Pons (tissue), 1 donor: Measurements from ENCODE around the gene TRAM2.

Experiments used
- DNase-seq: peaks from one replicate; pipeline ENCODE4 v3.0.0-alpha.2; 2016; ENCODE audit warnings: low spot score

TRAM2 gene

DNA sequence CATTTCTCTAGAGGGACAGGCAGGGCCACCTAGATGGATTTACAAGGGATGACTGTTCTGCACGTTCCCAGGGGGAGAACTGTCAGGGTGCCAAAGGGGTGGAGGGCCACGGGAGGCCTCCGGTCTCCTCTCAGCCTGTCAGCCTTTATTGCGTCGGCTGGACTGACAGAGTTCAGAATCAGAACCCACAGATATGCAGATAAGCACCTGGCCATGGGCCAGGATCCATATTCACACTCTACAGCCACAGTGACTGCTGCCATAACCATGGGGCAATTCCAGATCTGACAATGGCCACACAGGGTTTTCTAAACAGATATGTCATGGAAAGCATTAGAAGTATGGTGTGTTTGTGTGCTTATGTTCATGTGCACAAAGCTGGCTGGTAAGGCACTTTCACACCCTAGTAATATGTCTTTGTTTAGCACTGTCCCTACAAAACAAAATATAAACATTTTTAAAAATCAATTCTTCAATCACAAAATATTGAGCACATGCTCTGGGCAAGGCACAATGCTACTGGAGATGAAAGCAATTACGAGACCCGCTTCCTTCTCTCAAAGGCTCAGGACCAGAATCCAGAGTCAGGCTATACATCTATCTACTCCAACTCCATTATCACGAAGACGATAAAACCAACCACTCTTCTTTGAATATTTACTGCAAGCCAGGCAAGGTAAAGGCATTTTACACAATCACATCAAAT lies 29.1 kb downstream of the TRAM2 start:
- no peak for DNase-seq

DNA sequence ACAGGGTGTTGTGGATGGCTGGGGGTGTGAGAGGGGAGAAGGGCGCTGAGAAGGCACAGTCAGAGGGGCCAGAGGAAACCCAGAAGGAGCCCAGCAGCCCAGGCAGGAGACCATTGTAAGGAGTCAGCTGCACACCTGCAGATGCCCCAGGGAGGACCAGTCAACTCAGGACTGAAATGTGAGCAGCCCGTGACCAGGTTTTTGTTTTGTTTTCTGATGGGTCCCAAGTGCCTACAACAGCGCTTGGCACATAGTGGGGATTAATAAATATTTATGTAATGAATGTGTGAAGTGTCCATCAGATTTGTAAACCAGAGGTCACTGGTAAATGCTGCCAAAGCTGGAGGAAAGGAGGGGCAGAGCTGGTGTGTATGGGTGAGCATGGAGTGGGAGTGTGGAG lies 30.2 kb downstream of the TRAM2 start:
- no peak for DNase-seq

DNA sequence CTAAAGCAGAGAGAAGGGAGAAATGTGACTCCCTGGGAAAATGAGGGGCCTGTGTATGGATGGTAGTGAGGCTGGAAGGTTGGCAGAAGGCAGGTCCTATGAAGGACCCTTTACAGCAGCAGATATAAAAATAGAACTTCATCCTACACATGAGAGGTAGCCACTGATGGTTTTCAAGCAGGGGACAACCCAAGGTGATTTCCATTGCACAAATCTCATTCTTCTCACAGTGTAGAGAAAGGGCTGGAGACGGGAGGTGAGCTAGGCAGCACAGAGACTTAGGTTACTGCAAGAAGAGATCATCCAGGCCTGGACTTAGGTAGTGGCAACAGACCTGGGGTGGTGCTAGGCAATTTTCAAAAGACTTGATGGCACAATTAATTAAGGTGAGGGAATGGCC lies 30.7 kb downstream of the TRAM2 start:
- DNase-seq: no peak

DNA sequence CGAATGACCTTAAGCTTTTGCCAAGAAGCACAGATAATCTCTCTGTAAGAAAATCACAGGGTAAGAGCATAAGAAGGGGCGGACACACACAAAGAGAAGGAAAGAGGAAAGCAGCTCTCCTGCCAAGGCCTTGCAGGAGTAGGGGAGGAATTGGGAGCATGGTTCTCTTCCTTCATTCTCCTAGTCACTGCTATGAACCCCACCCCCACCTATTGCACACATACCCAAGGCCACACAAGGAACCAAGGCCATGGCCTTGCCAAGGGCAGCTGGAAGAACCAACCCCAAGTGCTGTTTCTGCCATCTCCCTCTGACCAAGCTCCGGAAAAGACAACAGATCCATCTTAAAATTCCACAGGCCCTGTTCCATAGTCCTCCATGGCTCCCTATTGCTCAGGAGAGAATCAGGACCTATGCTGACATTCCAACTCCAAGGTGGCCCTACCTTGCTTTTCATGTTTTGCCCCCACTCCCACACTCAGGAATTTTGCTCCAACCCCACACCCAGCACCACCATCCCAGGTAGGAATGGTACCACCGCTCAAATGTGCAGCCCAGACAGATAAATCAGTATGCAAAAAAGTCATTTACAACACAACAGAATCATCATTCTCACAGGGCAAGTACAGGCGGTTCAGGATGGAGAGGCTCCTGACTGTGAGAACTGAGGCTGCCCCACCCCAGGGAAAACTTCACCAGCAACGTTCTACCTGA lies 31.3 kb downstream of the TRAM2 start:
- DNase-seq: no peak

DNA sequence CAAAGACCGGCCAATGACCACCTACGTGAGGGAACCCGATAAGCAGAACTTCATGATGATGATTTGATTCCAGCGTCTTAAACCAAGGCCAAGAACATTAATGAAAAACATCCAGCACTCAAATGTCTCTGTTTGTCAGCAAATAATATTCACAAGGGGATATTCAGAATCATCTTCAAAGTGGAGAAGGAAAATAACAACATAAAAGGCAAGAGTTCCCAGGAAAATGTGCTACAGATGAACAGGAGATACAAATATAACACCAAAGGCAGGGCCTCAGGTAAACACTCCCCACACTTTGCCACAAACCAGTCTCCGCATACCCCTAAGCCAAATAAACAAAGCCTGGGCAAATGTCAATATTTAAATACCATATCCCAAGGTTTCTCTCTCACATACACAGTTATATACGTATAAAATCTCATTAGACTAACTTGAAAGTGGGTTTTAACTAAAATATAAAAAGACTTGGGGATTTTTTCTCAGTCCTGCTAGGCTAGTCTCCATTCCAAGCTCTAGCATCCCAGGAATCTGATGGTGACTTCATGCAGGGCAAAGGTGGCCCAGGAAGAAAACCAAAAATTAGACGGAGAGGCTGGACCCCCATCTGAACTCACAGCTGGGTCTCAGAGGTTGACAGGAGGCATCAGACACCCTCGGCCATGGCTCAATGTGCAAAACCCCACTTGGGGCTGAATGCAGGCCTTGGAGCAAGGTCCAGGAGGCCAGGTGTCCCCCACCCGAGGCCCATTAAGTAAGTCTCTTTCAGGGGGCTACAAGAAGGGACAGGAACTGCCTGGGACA lies 32.1 kb downstream of the TRAM2 start:
- DNase-seq: no peak

DNA sequence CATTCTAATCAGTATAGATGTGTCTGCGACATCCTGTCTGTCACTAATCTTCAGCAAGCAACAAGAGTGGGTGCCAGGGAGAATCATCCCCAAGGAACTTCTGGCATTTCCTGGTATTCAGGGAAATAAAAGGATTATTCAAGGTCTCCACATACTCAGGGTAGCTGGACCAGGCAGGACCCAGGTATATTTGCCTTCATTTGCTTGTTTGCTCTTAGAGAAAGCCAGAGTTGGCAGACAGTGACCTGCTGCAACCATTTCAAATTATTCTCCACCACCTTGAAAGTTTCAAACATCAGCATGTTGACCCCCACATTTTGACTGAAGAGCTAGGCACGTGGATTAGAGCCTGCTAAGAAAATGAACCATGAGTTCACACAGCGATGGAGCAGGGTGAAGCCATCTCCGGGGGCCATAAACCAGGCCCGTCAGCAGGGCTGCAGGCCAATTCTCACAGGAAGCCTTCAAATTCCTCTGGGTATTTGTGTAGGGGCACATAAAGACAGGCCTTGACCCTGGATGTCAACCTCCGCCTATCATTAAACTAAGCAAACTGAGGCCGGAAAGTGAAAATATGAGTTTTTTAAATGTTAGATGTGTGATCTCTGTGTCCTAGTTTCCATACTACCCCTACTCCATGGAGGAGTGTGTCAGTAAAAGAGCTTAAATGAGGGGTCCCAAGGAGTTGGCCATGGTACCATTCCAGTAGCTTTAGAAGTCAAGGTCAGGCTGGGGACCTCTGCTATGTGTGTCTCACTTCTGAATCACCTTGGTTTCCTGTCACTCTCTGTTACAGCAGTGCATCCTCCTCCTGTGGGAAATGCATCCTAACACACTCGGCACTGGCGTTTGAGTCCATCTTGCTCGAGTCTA lies 32.9 kb downstream of the TRAM2 start:
- no peak for DNase-seq

DNA sequence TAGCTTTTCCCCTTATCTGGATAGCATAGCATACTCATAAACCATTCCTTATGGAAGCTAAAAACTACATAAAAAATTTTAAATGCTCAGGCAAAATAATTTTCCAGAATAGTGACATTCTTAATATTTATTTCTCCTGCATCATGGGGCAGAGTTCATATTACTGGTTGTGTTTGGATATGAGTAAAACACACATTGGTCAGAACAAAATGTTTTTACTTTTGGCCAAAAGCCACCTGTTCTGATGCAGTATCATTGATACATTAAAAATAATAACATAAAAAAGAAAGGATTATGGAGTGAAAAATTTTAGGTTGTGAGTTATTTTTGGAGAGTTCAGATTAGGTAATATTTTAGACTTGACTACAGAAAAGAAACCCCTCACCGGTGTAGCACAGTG lies 33.6 kb downstream of the TRAM2 start:
- DNase-seq: no peak

DNA sequence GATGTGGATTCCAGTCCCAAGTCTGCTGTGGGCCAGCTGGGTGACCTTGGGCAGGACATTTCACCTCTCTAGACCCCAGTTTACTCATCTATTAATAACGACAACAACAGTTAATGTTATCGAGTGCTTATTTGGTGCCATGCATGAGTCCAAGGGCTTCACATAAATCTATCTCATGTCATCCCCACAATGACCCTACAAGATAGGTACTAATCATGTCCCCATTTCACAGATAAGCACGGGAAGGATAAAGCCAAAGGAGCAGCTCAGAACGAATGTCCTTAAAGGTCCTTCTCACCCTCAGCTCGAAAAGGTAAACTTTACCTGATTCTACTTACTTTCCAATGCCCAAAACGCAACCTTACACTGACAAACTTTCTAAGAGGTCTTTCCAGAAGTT lies 35.7 kb downstream of the TRAM2 start:
- no peak for DNase-seq

DNA sequence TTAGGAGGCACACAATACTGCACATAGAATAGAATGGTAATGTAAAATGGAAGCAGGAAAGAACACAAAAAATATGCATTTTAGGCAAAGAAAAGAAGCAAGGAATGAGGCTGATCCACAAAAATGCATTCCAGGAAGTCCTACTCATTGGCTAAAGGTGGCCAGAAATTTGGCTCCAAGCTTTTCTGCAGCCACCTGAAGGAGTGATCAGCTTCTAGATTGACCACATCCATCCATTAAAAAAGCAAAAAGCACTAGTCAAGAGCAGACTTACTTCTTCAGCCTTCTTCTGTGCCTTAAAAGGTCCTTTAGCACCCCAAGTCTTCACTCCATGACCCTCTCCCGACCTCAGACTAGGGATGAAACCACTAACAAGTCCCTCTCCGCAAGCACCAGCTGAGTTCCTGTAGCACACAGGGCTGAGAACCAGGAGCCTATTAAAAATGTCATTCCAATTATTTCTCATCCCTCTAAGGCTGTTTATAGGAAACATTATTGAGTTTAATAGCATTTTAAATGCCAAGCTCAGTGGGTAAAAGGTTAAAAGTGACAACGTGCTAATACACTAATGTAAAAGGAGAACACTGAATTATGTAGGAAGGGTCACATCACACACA lies 36.5 kb downstream of the TRAM2 start:
- no peak for DNase-seq

DNA sequence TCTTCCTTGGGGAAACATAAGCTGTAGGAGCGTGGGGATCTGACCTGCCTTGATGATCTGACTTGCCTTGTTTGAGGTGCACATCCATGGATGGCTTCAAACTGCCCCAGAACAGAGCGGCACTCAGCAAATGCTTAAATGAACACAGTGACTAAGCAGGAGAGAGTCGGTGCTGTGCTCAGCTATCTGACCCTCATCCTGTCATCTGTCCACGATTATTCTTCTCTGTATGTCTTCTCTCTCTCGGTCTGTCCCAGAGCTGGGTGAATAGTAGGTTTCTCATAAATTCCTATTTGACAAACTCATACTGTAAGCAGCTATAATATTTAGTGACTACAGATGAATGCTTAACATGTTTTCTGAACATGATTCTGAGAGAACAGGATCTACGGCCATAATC lies 37.3 kb downstream of the TRAM2 start:
- no peak for DNase-seq

DNA sequence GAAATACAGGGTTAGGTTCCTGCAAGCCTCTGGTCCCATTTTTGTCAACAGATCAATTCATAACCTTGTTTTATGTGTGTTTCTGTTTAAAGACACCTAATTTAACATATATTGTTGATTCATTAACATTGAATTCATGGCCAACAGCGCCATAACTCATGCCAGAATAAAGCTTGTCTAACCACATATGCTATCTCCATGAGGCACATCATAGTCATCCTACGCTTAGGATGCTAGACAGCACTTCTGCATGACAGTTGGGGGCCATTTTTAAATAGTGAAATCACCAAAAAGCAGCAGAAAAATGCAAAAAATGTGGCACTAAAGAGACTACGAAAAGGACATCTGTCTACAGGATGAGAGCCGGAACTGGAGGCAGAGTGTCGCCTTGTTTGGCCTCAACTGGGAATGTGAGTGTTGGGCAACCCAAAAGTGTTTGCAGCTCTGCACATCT lies 37.9 kb downstream of the TRAM2 start:
- no peak for DNase-seq

DNA sequence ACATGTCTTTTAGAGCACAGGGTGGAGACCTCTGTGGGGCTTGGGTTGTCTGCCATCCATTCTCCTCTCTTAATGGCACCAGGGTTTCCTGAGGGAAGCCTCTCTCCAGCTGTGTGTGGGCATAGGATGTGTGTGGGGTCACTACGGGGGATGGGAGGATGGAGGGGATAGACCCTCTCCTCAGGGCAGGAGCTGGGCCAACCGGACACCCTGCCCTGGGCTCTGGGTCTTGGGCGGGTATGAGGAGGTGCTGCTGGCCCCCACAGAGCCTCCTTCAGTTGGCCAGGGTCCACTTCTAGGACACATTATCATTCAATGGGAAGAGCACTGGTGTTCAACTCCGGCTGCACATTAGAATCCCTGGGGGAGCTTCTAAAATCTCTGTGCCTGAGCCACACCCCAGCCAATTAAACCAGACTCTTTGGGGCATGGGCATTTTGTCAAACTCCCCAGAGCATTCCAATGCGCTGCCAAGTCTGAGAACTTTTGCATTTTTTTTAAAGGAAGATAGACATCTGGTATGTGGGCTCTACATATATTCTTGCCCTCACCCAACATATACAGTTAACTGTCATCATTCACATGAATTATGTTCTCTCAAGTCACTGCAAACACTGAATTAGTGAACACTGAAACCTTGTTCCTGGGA lies 38.5 kb downstream of the TRAM2 start:
- DNase-seq: no peak

DNA sequence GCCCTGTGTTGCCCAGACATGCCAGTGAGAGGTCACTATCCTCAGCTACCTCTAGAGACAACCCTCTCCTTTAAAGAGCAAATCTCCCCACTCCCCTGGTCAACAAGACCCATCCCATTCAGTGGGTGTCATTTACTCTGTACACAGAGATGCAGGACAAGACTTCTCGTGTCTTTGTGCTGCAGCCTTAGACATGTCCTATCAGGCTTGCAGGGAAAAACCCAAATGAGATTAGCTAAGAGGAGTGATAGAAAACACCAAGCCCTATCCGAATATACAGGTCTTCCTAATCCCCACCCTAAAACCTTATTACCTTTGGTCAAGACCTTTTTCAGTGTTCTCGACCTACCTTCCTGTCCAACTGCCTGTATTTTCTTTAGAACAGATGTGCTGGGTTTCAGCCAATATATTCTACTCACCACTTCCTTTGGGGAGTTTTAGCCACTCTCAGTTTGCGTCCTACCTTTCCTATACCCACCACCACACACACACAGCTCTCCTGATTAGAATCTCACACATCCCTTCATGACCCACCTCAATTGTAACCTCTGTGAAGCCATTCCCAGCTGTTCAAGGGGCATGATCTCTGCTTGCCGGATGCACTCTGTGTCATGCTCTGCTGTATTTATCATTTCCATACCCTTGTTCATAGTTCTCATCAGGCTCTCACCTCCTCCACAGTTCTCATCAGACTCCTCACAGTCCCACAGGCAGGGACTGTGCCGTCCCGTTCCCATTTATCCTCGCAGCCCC lies 39.7 kb downstream of the TRAM2 start:
- no peak for DNase-seq

DNA sequence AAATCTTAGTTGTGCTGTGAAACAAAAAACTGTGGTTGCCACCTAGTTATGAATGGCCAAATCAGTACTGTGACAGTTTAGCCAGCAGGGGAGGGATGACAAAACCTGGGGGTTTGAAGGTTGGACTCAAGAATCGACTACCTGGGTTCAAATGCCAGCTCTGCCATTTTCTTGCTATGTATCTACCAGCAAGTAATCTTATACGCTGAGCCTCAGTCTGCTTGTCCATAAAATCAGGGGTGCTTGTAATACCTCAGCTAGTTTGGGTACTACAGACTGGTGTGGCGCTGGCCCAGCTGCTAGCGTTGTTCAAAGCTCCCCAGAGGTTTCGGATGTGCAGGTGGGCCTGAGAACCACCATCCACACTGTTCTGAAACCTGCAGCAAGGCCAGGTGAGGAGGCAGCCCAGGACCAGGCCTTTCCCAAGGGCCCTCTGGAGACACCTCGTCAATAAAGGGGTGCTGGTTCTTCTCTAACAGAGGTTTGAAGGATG lies 40.4 kb downstream of the TRAM2 start:
- DNase-seq: no peak

DNA sequence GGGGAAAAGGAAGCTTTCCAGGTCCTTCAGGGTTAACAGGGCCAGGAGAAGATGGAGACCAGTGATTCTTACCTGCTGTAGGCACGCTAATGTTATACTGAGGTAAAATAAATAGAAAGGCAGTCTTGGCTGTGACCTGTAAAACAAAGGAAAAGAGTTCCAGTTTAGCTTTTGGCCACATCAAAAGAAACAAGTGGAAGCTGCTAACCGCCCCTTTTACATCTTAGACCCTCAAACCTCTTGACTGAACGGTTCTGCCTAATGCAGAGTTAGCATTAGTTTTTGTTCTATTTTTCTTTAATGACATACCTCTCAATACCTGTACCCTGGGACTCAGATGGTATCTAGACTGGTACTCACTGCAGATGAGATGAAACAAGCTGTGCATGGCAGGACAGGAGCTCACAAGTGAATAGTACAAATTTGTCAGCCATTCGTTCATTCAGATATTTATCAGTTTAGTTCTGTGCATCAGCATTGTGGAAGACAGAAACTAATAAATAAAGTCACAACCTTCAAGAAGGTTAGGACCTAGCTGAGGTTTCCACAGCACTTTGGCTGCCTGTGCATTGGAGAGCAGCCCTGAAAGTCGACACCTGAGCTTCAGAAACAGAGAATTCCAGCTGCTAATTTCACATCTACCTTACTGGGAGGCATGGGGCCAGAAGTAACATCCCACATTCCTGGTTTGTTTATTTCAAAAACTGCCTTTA lies 41.0 kb downstream of the TRAM2 start:
- DNase-seq: no peak

DNA sequence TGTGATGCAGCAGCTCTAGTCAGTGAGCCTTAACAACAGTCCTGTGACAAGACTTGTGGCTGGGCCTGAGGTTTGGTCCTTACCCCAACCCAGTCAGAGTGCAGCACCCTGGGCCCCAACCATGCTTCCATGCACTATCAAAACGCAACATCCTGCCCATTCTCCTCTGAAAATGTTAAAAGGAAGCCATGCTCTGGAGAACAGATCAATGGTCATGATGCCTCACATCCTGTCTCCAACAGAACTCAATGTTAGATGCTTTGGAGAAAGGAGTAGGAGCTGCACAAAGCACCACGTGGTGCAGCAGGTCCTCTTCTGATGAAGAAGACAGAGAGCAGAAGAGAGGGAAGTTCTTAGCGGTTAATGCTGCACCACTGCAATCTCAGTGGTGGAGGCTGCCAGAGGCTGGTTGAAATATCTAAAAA lies 41.9 kb downstream of the TRAM2 start:
- no peak for DNase-seq

DNA sequence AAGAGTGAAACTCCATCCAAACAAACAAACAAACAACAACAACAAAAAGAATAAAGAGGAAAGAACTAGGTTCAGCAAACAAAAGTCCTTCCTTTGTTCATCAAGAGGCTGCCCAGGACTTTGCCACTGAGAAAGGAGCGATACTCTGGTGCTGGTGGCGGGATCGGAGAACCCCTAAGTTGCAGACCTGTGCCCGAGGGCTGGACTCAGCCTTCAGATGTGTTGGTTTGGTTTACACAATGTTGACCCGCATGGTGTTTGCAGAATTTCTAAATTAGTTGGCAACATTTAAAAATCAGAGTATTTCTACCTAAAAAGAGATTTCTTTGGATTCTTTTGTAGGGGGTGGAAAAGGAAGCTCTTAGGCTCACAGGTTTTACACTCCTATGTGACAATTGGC lies 42.5 kb downstream of the TRAM2 start:
- DNase-seq: no peak

DNA sequence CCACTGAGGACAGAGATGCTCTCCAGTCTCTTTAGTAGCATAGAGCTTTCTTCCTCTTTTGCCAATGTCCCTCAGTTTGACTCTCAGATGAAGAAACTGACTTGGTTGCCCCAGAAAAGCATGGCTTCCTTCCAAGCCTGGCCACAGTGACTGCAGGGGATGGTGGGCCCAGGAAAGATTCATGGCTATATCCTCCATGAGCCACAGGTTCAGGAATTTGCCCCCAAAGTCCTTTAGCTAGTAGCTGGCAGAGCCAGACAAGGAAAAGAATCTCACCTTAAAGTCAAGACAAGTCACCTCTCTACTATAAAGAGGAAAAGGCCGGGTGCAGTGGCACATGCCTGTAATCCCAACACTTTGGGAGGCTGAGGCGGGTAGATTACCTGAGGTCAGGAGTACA lies 43.4 kb downstream of the TRAM2 start:
- no peak for DNase-seq

DNA sequence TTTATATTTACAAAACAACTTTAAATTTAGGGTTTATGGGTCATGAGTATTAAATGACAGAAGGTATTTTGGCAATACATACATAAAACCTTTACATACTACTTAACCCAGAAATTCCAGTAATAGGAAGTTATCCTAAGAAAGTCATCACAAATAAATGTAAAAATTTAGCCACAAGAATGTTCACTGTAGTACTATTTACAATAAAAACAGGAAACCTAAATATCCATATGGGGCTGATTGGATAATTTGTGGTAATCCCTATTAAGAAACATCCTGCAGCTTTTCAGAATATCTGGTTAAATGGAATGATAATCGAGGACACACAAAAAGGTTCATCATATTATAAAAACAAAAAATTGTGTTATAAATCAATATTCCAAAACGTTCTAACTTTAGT lies 44.4 kb downstream of the TRAM2 start:
- no peak for DNase-seq
